HEK293 (cell line): ENCODE measurements around the gene POLD4.

Experiments
- BCL11B ChIP-seq: fragments of 450-650 bp; formaldehyde crosslinking; IDR thresholded peaks from 2 replicates; pipeline ENCODE4 v1.5.1; 2016; ENCODE audit warnings: low read depth, missing biosample characterization, missing genetic modification characterization
- EGR2 ChIP-seq: fragments of 450-650 bp; formaldehyde crosslinking; IDR thresholded peaks from 2 replicates; pipeline ENCODE4 v1.5.1; 2016; ENCODE audit warnings: low read depth, missing biosample characterization, missing genetic modification characterization
- HIC1 ChIP-seq: fragments of 450-650 bp; formaldehyde crosslinking; IDR thresholded peaks from 2 replicates; pipeline ENCODE4 v1.5.1; 2016; ENCODE audit warnings: missing biosample characterization, missing genetic modification characterization
- HOXC10 ChIP-seq: sonication (generic); formaldehyde crosslinking; IDR thresholded peaks from 2 replicates; pipeline ENCODE4 v1.8.1; 2023; ENCODE audit warnings: mild to moderate bottlenecking, missing genetic modification reagents
- IKZF3 ChIP-seq: fragments of 450-650 bp; IDR thresholded peaks from 2 replicates; pipeline ENCODE4 v1.5.0; 2018; ENCODE audit warnings: missing biosample characterization, mild to moderate bottlenecking, missing genetic modification characterization, moderate library complexity
- KLF8 ChIP-seq: fragments of 450-650 bp; formaldehyde crosslinking; IDR thresholded peaks from 2 replicates; pipeline ENCODE4 v1.5.1; 2016; ENCODE audit warnings: missing biosample characterization, missing genetic modification characterization
- PRDM10 ChIP-seq: fragments of 450-650 bp; formaldehyde crosslinking; IDR thresholded peaks from 2 replicates; pipeline ENCODE4 v1.5.1; 2016; ENCODE audit warnings: missing biosample characterization, missing genetic modification characterization
- PRDM4 ChIP-seq: fragments of 450-650 bp; formaldehyde crosslinking; IDR thresholded peaks from 2 replicates; pipeline ENCODE4 v1.5.1; 2017; ENCODE audit warnings: missing biosample characterization, missing genetic modification characterization
- PRDM6 ChIP-seq: fragments of 450-650 bp; formaldehyde crosslinking; IDR thresholded peaks from 2 replicates; pipeline ENCODE4 v1.5.1; 2017; ENCODE audit warnings: missing biosample characterization, missing genetic modification characterization
- SCRT1 ChIP-seq: fragments of 450-650 bp; formaldehyde crosslinking; IDR thresholded peaks from 2 replicates; pipeline ENCODE4 v1.5.1; 2016; ENCODE audit warnings: missing biosample characterization, missing genetic modification characterization, borderline replicate concordance
- ZFP69B ChIP-seq: fragments of 450-650 bp; formaldehyde crosslinking; IDR thresholded peaks from 2 replicates; pipeline ENCODE4 v1.5.1; 2016; ENCODE audit warnings: missing biosample characterization, missing genetic modification characterization
- ZNF202 ChIP-seq: fragments of 450-650 bp; formaldehyde crosslinking; IDR thresholded peaks from 2 replicates; pipeline ENCODE4 v1.5.1; 2016; ENCODE audit warnings: missing biosample characterization, missing genetic modification characterization, borderline replicate concordance
- ZNF211 ChIP-seq: fragments of 450-650 bp; formaldehyde crosslinking; IDR thresholded peaks from 2 replicates; pipeline ENCODE4 v1.5.1; 2016; ENCODE audit warnings: low read depth, missing biosample characterization, missing genetic modification characterization
- ZNF280C ChIP-seq: fragments of 450-650 bp; formaldehyde crosslinking; IDR thresholded peaks from 2 replicates; pipeline ENCODE4 v1.5.1; 2016; ENCODE audit warnings: missing biosample characterization, missing genetic modification characterization
- ZNF341 ChIP-seq: fragments of 450-650 bp; formaldehyde crosslinking; IDR thresholded peaks from 2 replicates; pipeline ENCODE4; 2016; ENCODE audit warnings: low read depth, missing biosample characterization, missing genetic modification characterization
- ZNF354C ChIP-seq: fragments of 450-650 bp; formaldehyde crosslinking; IDR thresholded peaks from 2 replicates; pipeline ENCODE4 v1.5.1; 2016; ENCODE audit warnings: missing biosample characterization, missing genetic modification characterization, low read depth, borderline replicate concordance
- ZNF391 ChIP-seq: fragments of 450-650 bp; formaldehyde crosslinking; IDR thresholded peaks from 2 replicates; pipeline ENCODE4 v1.5.1; 2016; ENCODE audit warnings: low read depth, missing biosample characterization, missing genetic modification characterization, borderline replicate concordance
- ZNF501 ChIP-seq: fragments of 450-650 bp; formaldehyde crosslinking; IDR thresholded peaks from 2 replicates; pipeline ENCODE4 v1.5.1; 2016; ENCODE audit warnings: missing biosample characterization, missing genetic modification characterization
- ZNF549 ChIP-seq: fragments of 450-650 bp; IDR thresholded peaks from 2 replicates; pipeline ENCODE4 v1.5.1; 2018; ENCODE audit warnings: missing biosample characterization, missing genetic modification characterization, mild to moderate bottlenecking, inconsistent platforms, moderate library complexity
- ZNF560 ChIP-seq: fragments of 450-650 bp; formaldehyde crosslinking; IDR thresholded peaks from 2 replicates; pipeline ENCODE4 v1.5.1; 2017; ENCODE audit warnings: missing biosample characterization, missing genetic modification characterization, borderline replicate concordance
- ZNF596 ChIP-seq: fragments of 450-650 bp; IDR thresholded peaks from 2 replicates; pipeline ENCODE4 v1.5.0; 2018; ENCODE audit warnings: missing biosample characterization, mild to moderate bottlenecking, missing genetic modification characterization, moderate library complexity
- ZNF623 ChIP-seq: fragments of 450-650 bp; formaldehyde crosslinking; IDR thresholded peaks from 2 replicates; pipeline ENCODE4 v1.5.1; 2016; ENCODE audit warnings: missing biosample characterization, missing genetic modification characterization
- ZNF670 ChIP-seq: fragments of 450-650 bp; formaldehyde crosslinking; IDR thresholded peaks from 2 replicates; pipeline ENCODE4 v1.5.1; 2016; ENCODE audit warnings: missing biosample characterization, missing genetic modification characterization, low read depth
- ZNF830 ChIP-seq: fragments of 450-650 bp; IDR thresholded peaks from 2 replicates; pipeline ENCODE4 v1.5.0; 2018; ENCODE audit warnings: missing biosample characterization, missing genetic modification characterization, low read depth, mild to moderate bottlenecking, moderate library complexity
- ZSCAN16 ChIP-seq: fragments of 450-650 bp; formaldehyde crosslinking; IDR thresholded peaks from 2 replicates; pipeline ENCODE4 v1.5.1; 2016; ENCODE audit warnings: missing biosample characterization, missing genetic modification characterization

Gene POLD4

GRCh38 chr11:67353317-67354074, at the start of gene POLD4 (continued):
- TF ChIP-seq ZNF391 (tag by site-specific recombination), result no peak
- no peak for TF ChIP-seq BCL11B
- no peak for TF ChIP-seq SCRT1 (tag by site-specific recombination)
- no peak for TF ChIP-seq IKZF3 (tag by site-specific recombination)
- TF ChIP-seq ZSCAN16, result no peak
- peak; percentile 64 for TF ChIP-seq PRDM10
- no peak for TF ChIP-seq ZNF670 (tag by site-specific recombination)
- no peak for TF ChIP-seq ZFP69B
- no peak for TF ChIP-seq PRDM4 (tag by site-specific recombination)
- peak; percentile 15 for TF ChIP-seq HIC1 (tag by site-specific recombination)
- TF ChIP-seq ZNF596 (tag by site-specific recombination), result no peak
- TF ChIP-seq ZNF341 (tag by site-specific recombination), result peak; percentile 96
- no peak for TF ChIP-seq ZNF354C (tag by site-specific recombination)
- no peak for TF ChIP-seq ZNF549
- no peak for TF ChIP-seq ZNF560
- TF ChIP-seq ZNF211 (tag by site-specific recombination), result no peak
- no peak for TF ChIP-seq HOXC10 (CRISPR knock-in tag)
- no peak for TF ChIP-seq ZNF280C (tag by site-specific recombination)
- TF ChIP-seq ZNF202, result no peak
- TF ChIP-seq ZNF830 (tag by site-specific recombination), result no peak
- peak; percentile 86 for TF ChIP-seq KLF8 (tag by site-specific recombination)
- TF ChIP-seq EGR2 (tag by site-specific recombination), result peak; percentile 12; the same call in 1 of the 2 replicates
- 0 out of 2 replicates have a peak, but pooled peaks have one; percentile 15 for TF ChIP-seq ZNF501 (tag by site-specific recombination)
- TF ChIP-seq ZNF623, result no peak
- no peak for TF ChIP-seq PRDM6 (tag by site-specific recombination)
